ENCODE measurements around the gene ZNF426. TPM values are rescaled to one million over a fixed set of nuclear protein-coding genes. Genes with fewer than 3 reads are reported as not detected.
"Not testable (repeated sequence)": the region's sequence is repeated elsewhere in the genome, so short reads cannot be mapped to it uniquely, and the experiment has no call there.

ZNF426 gene
- 13.3 TPM for total RNA-seq
- long read RNA-seq, full-length matches to known transcripts = 11 of 56 reads
- long read RNA-seq, partial matches to known transcripts = 28 of 56 reads
- long read RNA-seq, other reads (novel, unspliced or antisense) = 17 of 56 reads

- DNase-seq (ENCODE audit: low spot score) = peak; percentile 94
These were observed at the start of gene ZNF426 for GRCh38 chr19:9538183-9539058. TSS of gene ZNF426 (minus strand) at chr19:9538645. CDS start at chr19:9536232, 2,413 bp downstream.

GRCh38 chr19:9586764-9587163 is 48.3 kb upstream of the ZNF426 start:
- no peak for DNase-seq (ENCODE audit: low spot score)

- DNase-seq (ENCODE audit: low spot score) = peak; percentile 94
These were observed 45.8 kb upstream of the ZNF426 start, which contains the start of gene ZNF121 for GRCh38 chr19:9584073-9584833. TSS of gene ZNF121 (minus strand) at chr19:9584504. CDS start at chr19:9568097, 16,407 bp downstream.

DNA sequence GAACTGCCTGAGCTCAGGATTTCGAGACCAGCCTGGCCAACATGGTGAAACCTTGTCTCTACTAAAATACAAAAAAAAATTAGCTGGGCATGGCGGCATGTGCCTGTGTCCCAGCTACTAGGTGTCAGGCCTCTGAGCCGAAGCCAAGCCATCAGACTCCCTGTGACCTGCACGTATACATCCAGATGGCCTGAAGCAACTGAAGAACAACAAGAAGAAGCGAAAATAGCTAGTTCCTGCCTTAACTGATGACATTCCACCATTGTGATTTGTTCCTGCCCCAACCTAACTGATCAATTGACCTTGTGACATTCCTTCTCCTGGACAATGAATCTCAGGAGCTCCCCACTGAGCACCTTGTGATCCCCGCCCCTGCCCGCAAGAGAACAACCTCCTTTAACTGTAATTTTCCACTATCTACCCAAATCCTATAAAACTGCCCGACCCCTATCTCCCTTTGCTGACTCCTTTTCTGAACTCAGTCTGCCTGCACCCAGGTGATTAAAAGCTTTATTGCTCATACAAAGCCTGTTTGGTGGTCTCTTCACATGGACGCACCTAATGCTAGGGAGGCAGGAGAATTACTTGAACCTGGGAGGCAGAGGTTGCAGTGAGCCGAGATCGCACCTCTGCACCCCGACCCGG is 43.8 kb upstream of the ZNF426 start:
- DNase-seq (ENCODE audit: low spot score) = not testable (repeated sequence)

- no peak for DNase-seq (ENCODE audit: low spot score)
These were observed 42.3 kb upstream of the ZNF426 start for GRCh38 chr19:9580728-9581127.

GRCh38 chr19:9570255-9570654 is 31.8 kb upstream of the ZNF426 start:
- DNase-seq (ENCODE audit: low spot score) = no peak

- no peak for DNase-seq (ENCODE audit: low spot score)
These were observed 28.3 kb upstream of the ZNF426 start for GRCh38 chr19:9566729-9567128.

- no peak for DNase-seq (ENCODE audit: low spot score)
These were observed 27.7 kb upstream of the ZNF426 start for GRCh38 chr19:9565900-9566705.

GRCh38 chr19:9552536-9553274 is 14.3 kb upstream of the ZNF426 start:
- DNase-seq (ENCODE audit: low spot score) = no peak

GRCh38 chr19:9547870-9548269 is 9.4 kb upstream of the ZNF426 start:
- no peak for DNase-seq (ENCODE audit: low spot score)

GRCh38 chr19:9541281-9541680 is 2.8 kb upstream of the ZNF426 start:
- DNase-seq (ENCODE audit: low spot score) = not testable (repeated sequence)

GRCh38 chr19:9539921-9540320 is 1.5 kb upstream of the ZNF426 start:
- DNase-seq (ENCODE audit: low spot score) = not testable (repeated sequence)

DNA sequence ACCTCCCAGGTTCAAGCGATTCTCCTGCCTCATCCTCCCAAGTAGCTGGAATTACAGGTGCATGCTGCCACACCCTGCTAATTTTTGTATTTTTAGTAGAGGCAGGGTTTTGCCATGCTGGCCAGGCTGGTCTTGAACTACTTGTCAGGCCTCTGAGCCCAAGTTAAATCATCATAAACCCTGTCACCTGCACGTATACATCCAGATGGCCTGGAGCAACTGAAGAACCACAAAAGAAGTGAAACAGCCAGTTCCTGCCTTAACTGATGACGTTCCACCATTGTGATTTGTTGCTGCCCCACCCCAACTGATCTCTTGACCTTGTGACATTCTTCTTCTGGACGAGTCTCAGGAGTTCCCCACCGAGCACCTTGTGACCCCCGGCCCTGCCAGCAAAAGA is 756 bp upstream of the ZNF426 start:
- DNase-seq (ENCODE audit: low spot score) = not testable (repeated sequence)

GRCh38 chr19:9535934-9536333 is 2.5 kb downstream of the ZNF426 start:
- no peak for DNase-seq (ENCODE audit: low spot score)

GRCh38 chr19:9531933-9532332 is 6.5 kb downstream of the ZNF426 start:
- DNase-seq (ENCODE audit: low spot score) = no peak

GRCh38 chr19:9528757-9529336 is 9.6 kb downstream of the ZNF426 start:
- no peak for DNase-seq (ENCODE audit: low spot score)

GRCh38 chr19:9523885-9524474 is 14.5 kb downstream of the ZNF426 start:
- DNase-seq (ENCODE audit: low spot score) = no peak

GRCh38 chr19:9507285-9507684 is 31.2 kb downstream of the ZNF426 start:
- no peak for DNase-seq (ENCODE audit: low spot score)

GRCh38 chr19:9500796-9501195 is 37.6 kb downstream of the ZNF426 start:
- DNase-seq (ENCODE audit: low spot score) = no peak
